Upper lobe of left lung (tissue), 4 donors: ENCODE data around the gene TNK2.

Source experiments
- POLR2A ChIP-seq, 4 donors: fragments of 450-650 bp; IDR thresholded peaks; one replicate each; pipeline ENCODE4 v1.5.1; 2016 to 2017; ENCODE audit warnings: antibody characterized with exemption in 4 of 4, mild to moderate bottlenecking in 2 of 4
- POLR2AphosphoS5 ChIP-seq, 2 donors: sonication (generic); formaldehyde crosslinking; IDR thresholded peaks; one replicate each; pipeline ENCODE4 v1.5.1; 2017; ENCODE audit warnings: antibody characterized with exemption in 2 of 2
- TF ChIP-seq, protein P1 (sequence below), 6 experiments: fragments of 450-650 bp in 4 of 6; fragments of 200-600 bp in 2 of 6; sonication (generic) in 2 of 6; IDR thresholded peaks; one replicate each; pipeline ENCODE4 v1.5.1; 2016 to 2019; ENCODE audit warnings: antibody characterized with exemption in 6 of 6

DNA sequence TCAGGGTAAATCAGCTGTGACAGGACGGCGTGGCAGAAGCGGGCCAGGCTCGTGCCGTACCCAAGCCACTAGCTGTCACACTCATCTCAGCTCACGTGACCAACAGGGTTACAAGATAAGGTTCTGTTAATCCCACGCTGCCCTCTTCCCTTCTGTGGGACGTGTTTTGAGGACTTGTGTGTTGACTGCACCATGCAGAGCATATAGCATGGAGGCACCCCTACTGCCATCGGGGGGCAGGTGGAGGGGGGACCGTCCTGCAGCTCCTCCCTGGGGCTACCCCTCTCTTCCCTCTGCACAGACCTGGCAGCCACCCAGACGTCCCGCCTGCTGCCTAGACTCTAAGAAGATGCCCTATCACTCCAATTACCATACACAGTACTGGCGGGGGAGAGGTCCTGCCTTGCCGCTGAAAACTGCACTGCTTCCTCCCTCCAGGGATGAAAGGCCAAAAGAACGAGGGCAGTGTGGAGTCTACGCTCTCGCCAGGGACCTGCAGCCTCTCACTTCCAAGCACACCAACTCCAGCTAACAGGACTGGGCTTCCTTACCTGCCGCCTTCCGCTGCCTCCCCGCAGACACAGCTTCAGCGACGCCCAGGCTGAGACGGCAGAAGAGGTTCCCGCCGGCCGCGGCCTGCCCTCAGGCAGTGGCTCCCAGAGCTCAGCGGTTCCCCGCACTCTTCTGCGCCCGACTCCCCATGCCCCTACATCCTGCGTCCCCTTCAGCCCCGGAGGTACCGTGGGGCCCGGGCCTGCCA, at the start of gene TNK2:
- TF ChIP-seq POLR2AphosphoS5 (IDR thresholded peaks at IDR 0.05) (peak in 1 of 2 donors; percentile 36), POLR2A (IDR thresholded peaks at IDR 0.05) (peak in 1 of 4 donors; percentile 9)
- TF ChIP-seq, protein P1, sequence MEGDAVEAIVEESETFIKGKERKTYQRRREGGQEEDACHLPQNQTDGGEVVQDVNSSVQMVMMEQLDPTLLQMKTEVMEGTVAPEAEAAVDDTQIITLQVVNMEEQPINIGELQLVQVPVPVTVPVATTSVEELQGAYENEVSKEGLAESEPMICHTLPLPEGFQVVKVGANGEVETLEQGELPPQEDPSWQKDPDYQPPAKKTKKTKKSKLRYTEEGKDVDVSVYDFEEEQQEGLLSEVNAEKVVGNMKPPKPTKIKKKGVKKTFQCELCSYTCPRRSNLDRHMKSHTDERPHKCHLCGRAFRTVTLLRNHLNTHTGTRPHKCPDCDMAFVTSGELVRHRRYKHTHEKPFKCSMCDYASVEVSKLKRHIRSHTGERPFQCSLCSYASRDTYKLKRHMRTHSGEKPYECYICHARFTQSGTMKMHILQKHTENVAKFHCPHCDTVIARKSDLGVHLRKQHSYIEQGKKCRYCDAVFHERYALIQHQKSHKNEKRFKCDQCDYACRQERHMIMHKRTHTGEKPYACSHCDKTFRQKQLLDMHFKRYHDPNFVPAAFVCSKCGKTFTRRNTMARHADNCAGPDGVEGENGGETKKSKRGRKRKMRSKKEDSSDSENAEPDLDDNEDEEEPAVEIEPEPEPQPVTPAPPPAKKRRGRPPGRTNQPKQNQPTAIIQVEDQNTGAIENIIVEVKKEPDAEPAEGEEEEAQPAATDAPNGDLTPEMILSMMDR (IDR thresholded peaks at IDR 0.05): no peak
